DMS 273 (cell line): Measurements from ENCODE around the gene ZMYM5.
"Not testable (repeated sequence)": the region's sequence is repeated elsewhere in the genome, so short reads cannot be mapped to it uniquely, and the experiment has no call there.

Experiments used
- DNase-seq: peaks from one replicate; lab custom pipeline; 2025; ENCODE audit not compliant: unreplicated experiment; lab: John Stamatoyannopoulos, UW

The ZMYM5 gene

DNA sequence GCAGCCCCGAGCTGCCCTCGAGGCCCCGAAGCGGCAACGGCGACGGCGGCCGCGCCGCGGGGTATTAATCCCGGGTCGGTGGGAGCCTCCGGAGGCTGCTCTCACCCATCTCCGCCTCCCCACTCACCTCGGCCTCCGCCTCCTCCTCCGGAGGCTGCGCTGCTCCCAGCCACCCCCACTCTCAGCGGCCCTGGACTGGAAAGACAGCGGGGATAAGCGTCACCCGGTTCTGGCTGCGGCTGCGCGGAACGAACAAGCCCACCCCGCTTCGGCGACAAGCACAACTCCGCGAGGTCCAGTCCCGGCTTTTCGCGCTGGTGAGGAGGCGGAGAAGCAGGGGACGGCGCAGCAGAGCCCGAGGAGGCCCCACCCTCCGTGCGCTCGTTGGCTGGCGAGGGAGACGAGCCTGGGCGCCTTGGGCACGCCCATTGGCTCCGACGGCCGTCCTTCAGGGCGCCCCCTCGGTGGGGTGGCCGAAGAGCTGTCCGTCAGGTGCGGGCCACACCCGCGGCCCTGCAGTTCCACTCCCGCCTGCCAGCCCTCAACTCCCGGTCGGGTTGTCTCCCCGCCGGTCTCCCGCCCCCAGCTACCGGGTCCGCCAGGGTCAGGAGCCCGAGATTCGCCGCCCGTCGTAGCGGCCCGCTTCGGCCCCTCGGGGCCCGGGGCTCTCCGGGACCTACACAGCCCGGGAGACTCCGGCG, at the start of gene ZMYM5:
Gene ZMYM5, minus strand, starts transcription at position 327 of the 701 bp plus-strand sequence. CDS start 11,469 bp downstream, outside the sequence.
- DNase-seq, result peak; percentile 98

DNA sequence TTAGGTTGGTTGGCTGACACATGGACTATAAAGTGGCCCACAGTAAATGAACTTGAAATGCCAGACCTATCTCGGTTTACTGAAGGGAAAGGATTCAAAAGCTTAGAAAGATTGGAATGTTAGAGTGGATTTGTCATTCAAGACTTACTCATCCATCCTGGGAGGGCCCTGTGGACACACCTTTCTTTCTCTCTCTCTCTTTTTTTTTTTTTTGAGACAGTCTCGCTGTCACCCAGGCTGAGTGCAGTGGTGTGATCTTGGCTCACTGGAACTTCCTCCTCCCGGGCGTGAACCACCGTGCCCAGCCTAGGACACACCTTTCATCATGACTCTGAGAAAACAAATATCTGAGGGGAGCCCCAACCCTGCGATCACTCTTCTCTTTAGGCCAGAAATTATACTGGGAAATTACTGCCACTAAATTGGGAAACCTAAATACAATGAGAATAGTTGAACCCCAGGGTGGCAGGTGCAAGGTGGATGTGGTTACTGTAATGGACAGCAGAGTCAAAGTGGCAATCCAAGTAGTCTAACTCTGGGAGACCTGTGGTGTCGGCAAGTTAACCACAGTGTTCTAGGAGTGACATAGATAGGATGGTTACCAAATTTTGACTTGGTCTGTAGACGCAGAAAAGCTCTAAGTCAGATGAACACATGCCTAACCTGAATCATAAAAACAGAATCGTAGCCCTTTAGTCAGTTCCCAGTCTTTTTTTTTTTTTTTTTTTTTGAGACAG, 47.1 kb upstream of the ZMYM5 start:
- no peak for DNase-seq

DNA sequence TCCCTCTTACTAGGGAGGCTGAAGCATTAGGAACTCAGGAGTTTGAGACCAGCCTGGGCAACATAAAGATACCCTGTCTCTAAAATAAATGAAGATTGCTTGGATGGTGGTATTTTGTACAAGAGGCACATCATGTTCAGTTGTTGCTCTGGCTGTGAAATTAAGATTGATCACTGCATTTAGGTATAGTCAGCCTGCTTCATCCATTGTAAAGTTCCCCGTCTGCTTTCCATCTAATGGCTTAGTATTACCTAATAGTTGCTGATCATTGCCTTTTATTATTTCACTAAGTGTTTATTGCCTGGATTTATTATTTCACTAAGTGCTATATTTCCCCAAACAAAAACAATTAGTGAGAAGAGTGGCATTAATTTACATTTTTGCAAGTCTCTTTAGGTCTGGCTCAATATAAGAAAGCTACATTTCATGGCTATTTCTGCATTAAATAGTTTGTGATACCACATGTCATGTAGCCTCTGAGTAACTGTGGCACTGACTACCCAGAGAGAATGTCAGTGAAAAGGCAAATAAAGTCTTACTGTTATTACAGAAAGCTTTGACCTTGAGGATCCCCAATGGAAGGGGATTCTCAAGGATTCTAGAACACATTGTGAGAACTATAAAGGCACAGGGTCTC, 45.0 kb upstream of the ZMYM5 start:
- no peak for DNase-seq

DNA sequence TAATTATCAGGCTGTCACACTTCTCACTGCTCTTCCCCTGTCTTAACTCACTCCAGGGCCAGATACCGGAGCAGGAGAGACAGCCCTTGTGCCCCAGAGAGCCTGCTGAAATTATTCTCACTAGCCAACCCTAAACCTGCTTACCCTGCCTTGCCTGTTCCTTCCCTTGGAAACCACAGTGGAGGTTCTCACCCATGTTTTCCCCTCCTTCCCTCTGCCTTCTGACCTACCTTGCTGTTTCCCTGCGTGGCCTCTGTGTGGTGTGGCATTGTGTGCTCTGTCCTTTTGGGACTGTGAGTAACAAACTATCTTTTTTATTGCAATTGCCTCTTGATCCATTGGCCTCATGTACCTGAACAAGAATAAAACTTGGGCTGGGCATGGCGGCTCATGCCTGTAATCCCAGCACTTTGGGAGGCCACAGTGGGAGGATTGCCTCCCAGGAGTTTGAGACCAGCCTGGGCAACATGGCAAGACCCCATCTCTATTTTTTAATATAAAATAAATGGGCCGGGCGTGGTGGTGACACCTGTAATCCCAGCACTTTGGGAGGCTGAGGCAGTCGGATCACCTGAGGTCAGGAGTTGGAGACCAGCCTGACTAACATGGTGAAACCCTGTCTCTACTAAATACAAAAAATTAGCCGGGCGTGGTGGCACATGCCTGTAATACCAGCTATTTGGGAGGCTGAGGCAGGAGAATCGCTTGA, 42.2 kb upstream of the ZMYM5 start:
- not testable (repeated sequence) for DNase-seq

DNA sequence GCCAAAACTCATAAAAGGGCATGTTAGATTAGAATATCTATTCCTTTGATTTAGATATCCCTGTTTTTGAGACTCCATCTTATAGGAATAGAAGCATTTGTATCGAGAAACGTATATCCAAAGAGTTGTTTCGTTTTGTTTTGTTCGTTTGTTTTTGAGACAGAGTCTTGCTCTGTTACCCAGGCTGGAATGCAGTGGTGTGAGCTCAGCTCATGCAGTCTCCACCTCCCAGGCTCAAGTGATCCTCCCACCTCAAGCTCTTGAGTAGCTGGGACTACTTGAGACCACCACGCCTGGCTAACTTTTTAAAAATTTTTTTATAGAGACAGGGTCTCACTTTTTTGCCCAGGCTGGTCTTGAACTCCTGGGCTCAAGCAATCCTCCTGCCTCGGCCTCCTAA, 26.6 kb upstream of the ZMYM5 start:
- DNase-seq, result no peak

DNA sequence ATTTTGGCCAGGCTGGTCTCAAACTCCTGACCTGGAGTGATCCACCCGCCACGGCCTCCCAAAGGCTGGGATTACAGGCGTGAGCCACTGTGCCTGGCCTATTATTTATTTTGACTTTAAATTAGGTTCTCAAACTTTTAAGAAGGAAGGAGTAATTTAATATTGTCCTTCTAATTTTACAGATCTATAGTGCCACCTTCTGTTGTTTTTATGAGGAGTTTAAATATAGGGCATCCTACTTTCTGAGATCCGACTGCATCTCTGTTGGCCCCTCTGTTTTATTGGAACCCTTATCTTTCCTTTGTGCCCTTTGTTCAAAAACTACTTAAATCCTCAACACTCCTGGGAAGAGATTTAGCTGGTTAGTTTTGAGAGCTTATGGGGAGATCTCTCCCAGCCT, 25.4 kb upstream of the ZMYM5 start:
- DNase-seq, result peak; percentile 15

DNA sequence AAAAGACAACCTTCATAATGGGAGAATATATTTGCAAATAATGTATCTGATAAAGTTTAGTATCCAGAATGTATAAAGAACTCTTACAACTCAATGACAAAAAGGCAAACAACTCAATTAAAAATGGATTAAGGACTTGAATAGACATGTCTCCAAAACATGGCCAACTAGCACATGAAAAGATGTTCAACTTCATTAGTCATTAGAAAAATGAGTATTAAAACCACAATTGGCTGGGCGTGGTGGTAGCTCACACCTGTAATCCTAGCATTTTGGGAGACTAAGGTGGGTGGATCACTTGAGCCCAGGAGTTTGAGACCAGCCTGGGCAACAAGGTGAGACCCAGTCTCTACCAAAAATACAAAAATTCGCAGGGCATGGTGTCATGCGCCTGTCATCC, 18.8 kb upstream of the ZMYM5 start:
- no peak for DNase-seq

DNA sequence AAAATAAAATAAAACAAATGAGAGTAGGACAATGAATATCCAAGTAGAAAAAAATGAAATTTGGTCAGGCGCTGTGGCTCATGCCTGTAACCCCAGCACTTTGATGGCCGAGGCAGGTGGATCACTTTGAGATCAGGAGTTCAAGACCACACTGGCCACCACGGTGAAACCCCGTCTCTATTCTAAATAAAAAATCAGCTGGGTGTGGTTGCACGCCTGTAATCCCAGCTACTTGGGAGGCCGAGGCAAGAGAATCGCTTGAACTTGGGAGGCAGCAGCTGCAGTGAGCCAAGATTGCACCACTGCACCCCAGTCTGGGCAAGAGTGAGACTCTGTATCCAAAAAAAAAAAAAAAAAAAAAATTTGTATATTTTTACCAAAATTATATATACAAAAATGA, 18.2 kb upstream of the ZMYM5 start:
- no peak for DNase-seq

DNA sequence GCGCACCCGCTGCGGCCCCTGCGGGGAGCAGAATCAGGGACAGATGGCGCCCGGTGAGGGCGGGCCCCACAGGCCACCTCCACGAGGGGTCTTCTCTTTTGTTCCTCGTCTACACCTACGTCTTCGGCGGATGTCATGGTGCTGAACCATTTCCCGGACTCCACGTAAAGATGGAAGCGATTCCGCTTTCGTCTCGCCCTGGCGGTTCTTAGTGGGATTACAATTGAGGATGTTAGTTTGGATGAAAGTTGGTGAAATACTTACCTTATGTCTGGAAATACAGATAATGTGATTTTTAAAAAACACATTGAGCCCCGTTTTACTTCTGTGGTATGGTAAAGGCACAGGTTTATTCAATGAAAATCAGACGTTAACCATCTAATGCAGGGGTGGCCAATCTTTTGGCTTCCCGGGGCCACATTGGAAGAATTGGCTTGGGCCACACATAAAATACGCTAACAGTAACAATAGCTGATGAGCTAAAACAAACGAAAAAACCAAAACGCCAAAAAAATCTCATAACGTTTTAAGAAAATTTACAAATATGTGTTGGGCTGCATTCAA, 1.4 kb upstream of the ZMYM5 start:
- DNase-seq, result peak; percentile 87

DNA sequence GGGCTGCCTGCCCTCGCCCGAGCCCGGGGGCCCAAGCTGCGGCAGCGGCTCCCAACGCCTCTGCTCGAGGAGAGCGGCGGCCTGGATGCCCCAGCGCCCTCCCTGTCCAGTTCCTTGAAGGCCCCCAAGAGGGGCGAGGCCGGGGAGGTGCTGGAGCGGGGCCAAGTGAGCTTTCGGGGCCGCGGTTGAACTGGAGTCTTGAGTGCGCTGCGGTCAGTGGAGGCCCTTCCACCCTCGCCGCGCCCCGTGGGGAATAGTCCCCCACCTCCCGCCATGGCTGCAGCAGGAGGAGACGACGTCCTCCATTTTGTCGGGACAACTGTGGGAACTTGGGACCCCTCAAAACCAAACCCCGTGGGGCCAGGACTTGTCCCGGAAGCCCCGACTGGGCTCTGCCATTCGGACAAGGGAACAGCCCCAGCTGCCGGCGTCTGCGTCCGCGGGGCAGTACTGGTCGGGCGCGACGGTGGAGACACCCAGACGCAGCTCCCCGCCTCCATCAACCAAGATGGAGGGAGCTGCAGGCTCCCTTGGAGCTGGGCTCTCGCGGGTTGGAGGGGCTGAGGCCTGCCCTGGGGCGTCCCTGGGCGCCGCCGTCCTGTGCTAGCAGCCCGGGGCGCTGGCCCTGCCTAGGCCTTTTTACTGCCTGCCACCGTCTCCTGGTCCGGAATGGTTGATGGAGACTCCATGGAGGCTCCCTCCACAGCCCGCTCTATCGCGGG, 736 bp upstream of the ZMYM5 start:
- DNase-seq, result peak; percentile 76

DNA sequence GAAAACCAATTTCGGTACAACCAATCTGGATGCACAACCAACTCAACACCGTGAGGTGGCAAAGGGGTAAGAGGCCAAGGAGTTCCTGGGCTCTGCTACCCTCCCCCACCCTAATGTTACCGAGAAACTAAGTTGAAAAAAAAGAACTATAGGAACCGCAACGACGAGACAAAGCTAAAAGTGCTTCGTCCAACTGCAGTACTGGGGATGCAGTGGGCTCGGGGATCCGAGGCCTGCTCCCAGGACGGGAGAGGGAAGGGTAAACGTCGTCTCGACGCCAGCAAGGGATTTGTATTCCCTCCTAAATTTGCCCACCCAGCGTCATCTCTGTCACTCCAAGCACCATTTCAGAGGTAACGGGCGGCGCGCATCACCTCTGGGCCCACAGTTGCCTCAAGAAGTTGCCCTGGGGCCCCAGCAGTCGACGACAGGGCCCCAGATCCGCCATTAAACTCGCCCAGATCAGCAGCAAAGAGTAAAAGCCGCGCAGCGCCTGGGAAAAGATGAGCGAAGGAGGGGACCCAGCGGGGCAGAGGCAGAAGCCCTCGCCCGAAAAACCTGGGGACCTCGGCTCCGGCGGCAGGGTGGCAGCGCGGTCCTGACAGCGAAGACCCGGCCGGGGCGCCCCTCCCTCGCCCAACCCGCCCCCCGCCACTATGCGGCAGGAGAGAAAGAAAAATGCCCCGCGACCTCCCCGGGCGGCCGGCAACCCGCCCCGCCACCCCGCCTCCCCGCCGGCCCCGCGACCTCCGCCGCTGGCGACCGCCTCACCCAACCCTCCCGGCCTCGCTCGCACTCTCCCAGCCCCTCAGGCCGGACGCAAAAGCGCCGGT, 752 bp downstream of the ZMYM5 start:
- peak; percentile 55 for DNase-seq

DNA sequence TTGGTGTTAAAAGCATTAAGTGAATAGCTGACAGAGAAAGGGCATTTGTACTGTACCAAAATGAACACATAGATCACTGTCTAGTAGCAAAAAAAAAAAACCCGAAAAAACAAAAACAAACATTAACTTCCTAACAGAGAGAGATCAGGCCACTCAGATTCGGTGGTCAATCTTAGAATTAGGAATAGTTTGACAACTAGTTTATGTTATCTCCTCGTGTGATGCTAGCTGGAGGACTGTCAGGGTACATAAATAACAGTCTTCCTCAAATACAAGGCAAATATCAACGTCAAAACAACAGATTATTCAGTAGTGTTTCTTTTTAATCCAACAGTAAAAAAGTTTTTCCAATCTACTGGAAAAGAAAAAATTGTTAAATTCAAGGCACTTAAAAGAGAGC, 1.7 kb downstream of the ZMYM5 start:
- DNase-seq, result no peak

DNA sequence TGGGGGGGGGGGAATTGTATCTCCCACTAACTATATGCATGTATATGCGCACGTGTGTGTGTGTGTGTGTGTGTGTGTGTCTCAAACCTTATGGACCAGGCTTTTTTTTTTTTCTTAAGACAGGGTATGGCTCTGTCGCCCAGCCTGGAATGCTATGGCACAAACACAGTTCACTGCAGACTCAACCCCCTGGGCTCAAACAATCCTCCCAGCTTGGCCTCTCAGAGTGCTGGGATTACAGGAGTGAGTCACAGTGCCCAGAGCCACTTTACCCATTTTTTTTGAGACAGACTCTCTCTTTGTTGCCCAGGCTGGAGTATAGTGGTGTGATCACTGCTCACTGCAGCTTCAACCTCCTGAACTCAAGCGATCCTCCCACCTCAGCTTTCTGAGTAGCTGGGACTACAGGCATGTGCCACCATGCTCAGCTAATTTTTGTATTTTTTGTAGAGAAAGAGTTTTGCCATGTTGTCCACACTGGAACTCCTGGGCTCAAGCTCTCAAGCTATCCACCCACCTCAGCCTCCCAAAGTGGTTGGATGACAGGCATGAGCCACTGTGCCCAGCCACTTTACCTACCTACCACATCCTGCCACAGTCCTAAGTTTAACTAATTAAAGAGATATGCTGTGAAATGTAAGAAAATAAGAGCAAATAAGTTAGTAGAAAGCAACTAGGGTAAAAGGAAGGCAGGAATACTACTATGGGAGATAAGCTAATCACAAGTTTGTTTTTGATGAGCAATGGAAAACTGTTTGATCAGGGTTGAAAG, 2.4 kb downstream of the ZMYM5 start:
- DNase-seq, result no peak

DNA sequence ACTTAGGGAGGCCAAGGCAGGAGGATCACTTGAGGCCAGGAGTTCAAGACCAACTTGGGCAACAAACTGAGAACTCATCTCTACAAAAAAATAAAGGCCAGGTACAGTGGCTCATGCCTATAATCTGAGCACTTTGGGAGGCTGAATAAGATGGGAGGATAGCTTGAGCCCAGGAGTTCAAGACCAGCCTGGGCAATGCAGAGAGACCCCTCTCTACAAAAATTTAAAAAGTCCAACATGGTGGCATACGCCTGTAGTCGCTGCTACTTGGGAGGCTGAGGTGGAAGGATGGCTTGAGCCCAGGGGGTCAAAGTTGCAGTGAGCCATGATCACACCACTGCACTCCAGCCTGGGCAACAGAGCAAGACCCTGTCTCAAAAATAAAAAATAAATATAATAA, 5.8 kb downstream of the ZMYM5 start:
- DNase-seq, result not testable (repeated sequence)

DNA sequence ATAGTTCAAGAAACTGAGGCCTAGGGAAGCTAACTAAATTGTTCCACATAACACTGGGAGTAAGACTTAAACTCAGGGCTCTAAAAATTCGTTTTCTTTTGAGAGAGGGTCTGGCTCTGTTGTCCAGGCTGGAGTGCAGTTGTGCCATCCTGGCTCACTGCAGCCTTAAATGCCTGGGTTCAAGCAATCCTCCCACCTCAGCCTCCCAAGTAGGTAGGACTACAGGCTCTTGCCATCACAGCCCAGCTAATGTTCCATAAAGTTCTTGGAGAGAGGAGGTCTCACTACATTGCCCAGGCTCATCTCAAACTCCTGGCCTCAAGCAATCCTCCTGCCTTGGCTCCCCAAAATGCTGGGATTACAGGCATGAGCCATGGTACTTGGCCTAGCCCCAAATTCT, 10.7 kb downstream of the ZMYM5 start:
- no peak for DNase-seq

DNA sequence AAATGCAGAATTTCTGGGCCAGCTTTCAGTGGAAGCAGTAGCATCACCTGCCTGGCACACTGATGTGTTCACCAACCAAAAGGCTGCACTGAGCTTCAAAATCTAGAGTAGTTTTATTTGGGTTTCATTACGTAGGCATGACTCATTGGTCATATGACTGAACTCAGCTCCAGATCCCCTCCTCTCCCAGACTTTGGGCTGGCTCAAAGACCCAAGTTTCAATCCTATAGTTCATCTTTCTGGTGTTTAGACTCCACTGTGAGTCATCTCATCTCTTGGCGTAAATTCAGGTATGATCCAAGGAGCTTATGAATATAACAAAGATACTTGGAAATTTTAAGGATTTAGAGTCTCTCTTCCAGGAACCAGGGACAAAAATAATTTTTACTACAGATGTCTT, 17.7 kb downstream of the ZMYM5 start:
- DNase-seq, result peak; percentile 15

DNA sequence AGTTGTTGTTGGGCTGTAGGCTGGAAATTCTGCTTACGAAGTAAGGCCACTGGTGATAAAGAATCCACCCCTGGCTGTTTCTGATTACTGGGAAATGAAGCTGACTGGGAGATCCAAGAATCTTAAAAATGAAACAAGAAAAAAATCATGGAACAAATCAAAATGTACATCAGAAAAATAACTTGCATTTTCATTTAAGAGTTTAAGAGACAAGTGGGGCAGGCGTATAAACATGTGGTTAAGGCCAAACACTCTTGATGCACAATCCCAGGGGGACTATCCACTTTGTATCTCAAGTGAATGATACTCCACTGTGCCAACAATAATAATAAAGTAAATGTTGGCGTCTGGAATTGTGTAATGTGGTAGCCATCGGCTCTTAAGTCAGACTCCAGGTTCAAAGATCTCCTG, 24.6 kb downstream of the ZMYM5 start:
- DNase-seq, result no peak

DNA sequence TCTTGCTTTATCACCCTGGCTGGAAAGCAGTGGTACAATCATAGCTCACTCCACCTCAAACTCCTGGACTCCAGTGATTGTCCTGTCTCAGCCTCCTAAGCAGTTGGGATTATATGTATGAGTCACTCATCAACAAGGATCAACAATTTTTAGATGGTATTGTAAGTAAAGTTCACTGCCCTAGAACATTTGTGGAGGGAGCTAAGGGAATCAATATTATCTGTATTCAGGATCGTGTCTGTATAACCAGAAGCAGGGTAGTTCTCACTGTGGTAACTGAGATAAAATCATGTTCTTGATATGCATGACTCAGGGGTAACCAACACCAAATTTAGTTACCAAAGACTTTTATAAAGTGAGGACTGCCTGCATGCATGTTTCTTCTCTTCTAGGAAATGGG, 27.0 kb downstream of the ZMYM5 start:
- no peak for DNase-seq

DNA sequence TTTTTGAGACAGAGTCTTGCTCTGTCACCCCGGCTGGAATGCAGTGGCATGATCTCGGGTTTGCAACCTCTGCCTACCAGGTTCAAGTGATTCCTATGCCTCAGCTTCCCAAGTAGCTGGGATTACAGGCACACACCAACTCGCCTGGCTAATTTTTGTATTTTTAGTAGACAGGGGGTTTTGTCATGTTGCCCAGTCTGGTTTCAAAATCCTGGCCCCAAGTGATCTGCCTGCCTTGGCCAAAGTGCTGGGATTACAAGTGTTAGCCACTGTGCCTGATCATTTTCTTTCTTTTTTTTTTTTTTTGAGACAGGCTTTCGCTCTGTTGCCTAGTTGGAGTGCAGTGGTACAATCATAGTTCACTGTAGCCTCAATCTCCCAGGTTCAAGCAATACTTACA, 28.7 kb downstream of the ZMYM5 start:
- DNase-seq, result no peak
